Measurements from ENCODE around the gene PNPLA2. TPM values are rescaled to one million over a fixed set of nuclear protein-coding genes. Genes with fewer than 3 reads are reported as not detected.

PNPLA2 gene
- polyA plus RNA-seq, 1 donor, result 98.0 TPM

DNA sequence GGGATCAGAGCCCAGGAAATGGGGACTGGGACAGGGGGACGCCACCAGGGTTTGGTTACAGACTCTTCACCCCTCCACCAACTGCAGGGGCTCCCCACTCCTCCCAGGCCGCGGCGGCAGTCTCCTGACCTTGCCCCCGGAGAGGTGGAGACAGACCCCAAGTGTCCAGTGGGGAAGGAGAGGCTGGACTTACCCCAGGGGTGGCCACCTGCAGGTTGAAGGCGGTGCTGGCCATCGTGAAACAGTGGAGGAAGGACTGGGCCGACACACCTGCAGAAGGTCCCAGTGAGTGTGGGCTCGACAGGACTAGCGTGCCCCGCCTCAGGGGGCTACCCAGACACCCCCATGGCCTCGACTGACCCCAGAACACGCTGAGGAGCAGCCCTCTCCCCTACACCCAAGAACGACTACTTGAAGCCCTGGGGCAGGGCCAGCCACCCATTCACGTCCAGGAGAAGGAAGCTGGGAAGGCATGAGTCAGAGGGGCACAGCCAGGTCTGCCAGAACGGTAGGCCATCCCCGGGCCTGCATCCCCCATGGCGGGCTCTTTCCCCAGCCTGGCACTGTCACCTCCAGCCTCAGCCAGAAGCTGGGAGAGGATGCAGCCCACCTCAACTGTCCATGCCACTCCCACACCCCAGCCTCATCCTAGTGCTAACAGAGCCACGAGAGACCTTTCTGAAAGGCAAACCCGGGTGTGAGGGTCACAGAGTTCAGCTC lies 43.7 kb upstream of the PNPLA2 start:
- no peak overlapping the region for H3K4me3 ChIP-seq (ENCODE audit: low read length)

DNA sequence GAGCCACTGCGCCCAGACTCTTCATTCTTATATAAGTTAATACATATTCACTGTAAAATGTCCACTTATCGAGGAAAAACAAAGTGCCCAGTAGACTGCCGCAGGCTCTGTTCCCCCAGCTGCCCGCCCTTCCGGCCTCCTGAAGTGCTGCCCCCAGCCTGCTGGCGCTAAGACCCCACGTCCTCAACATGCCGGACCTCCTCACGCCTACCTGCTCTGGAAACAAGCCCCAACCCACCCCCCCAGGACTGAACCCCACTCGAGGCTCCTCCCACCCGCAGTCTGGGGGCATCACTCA lies 42.5 kb upstream of the PNPLA2 start:
- WGBS (ENCODE audit: insufficient coverage, low lambda C conversion rate), result no CpG with 5 or more reads among the region's 11 CpGs

More for the DNA sequence above, 43.7 kb upstream of the PNPLA2 start:
- Histone ChIP-seq H3K9me3 (ENCODE audit: control insufficient read depth, low read depth, low read length) (no peaks in the 10 kb centered on the region), H3K27ac (ENCODE audit: low read length) (no peak overlapping the region), H3K36me3 (ENCODE audit: control insufficient read depth, insufficient read depth, low read length) (peaks cover 54% of the 10 kb centered on the region), H3K27me3 (ENCODE audit: control insufficient read depth, insufficient read depth, low read length) (no peaks in the 10 kb centered on the region), H3K4me1 (ENCODE audit: control insufficient read depth, insufficient read depth, low read length) (peaks cover 27% of the 10 kb centered on the region)
- DNase-seq, result no peak
- no CpG with 5 or more reads among the region's 20 CpGs for WGBS (ENCODE audit: insufficient coverage, low lambda C conversion rate)

DNA sequence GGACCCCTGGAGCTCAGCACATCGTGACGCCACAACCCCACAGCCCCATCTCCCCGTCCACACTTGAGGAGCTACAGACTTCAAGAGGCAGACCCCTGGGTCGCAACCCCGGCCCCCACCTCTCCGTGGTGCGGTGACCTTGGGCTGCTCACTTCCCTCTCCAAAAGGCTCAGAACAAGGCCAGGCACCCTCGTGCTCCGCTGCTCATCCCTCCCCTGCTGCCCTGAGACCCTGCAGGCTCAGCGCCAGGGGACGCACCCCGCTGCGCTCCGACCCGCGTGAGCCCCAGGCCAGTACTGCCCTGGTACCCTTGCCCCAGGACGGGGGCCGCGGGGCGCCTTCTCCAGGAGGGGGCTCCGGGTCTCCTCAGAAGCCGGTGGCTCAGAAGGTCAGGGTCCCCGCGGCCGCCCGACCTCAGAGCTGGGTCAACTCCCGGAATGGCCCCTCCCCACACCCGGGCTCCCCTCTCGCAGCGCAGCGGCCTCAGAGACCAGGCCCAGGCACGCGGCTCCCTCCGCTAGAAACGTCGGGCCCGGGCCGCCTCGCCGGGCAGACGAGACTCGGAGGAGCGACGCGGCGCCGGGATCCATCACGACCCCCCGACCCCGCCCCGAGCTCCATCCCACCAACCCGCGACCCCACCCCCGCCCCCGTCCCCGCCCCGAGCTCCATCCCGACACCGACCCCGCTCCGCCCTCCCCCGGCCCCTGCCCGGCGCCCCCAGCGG lies 42.0 kb upstream of the PNPLA2 start:
- no CpG with 5 or more reads among the region's 65 CpGs for WGBS (ENCODE audit: insufficient coverage, low lambda C conversion rate)
- Histone ChIP-seq H3K27ac (ENCODE audit: low read length) (no peak overlapping the region), H3K4me3 (ENCODE audit: low read length) (peak overlapping the region; percentile 91), H3K4me1 (ENCODE audit: control insufficient read depth, insufficient read depth, low read length) (peaks cover 27% of the 10 kb centered on the region), H3K27me3 (ENCODE audit: control insufficient read depth, insufficient read depth, low read length) (no peaks in the 10 kb centered on the region), H3K9me3 (ENCODE audit: control insufficient read depth, low read depth, low read length) (no peaks in the 10 kb centered on the region), H3K36me3 (ENCODE audit: control insufficient read depth, insufficient read depth, low read length) (peaks cover 41% of the 10 kb centered on the region)
- DNase-seq, result peak in 1 of 2 donors; percentile 53

More for the DNA sequence above, 42.5 kb upstream of the PNPLA2 start:
- Histone ChIP-seq H3K36me3 (ENCODE audit: control insufficient read depth, insufficient read depth, low read length) (peaks cover 46% of the 10 kb centered on the region), H3K4me3 (ENCODE audit: low read length) (peak overlapping the region; percentile 91), H3K4me1 (ENCODE audit: control insufficient read depth, insufficient read depth, low read length) (peaks cover 27% of the 10 kb centered on the region), H3K27me3 (ENCODE audit: control insufficient read depth, insufficient read depth, low read length) (no peaks in the 10 kb centered on the region), H3K9me3 (ENCODE audit: control insufficient read depth, low read depth, low read length) (no peaks in the 10 kb centered on the region), H3K27ac (ENCODE audit: low read length) (no peak overlapping the region)
- DNase-seq, result no peak

DNA sequence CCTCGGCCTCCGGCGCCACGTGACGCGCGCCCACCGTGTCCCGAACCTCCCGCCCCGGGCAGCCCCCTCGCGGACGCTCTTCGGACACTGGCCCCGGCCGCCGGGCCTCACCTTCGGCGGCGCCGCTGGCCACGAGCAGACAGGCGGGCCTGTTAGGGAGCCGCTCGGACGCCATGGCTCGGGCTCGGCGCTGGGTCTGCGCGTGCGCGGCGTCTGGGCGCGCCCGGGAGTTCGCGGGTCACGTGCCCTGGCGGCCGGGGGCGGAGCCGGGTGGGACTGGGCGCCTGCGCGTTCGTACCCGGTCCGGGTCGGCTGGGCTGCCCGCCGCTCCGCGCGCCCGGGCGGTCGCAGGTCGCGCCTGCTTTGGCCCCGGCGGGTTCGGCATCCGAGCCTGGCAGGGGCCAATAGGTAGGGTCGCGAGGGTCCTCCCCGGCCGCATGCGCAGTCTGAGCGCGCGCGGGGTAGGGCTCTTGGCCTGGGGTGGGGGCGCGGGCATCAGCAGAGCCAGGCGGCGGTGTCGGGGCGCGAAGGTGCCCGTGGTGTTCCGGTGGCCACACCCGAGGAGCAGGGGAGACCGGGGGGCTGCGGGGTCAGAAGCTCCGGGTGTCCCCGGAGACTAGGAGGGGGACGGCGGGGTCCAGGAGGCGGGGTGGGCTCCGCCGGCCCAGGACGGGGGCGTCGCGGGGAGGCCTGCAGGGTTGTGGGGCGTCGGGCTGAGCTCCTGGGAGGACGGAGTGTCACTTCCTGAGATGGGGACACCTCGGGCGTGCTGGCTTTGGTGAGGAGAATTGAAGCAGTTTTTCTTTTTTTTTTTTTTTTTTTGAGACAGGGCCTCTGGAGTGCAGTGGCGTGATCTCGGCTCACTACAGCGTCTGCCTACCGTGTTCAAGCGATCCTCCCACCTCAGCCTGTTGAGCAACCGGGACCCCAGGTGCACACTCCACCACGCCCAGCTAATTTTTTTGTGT lies 41.1 kb upstream of the PNPLA2 start, which contains the start of gene GATD1:
Gene GATD1, minus strand, starts transcription at position 200 of the 968 bp plus-strand sequence. Its CDS starts 25 bp downstream, at position 175.
- H3K36me3 ChIP-seq (ENCODE audit: control insufficient read depth, insufficient read depth, low read length), result peaks cover 37% of the 10 kb centered on the region
- WGBS (ENCODE audit: insufficient coverage, low lambda C conversion rate), result no CpG with 5 or more reads among the region's 110 CpGs
- peaks cover 28% of the 10 kb centered on the region for H3K4me1 ChIP-seq (ENCODE audit: control insufficient read depth, insufficient read depth, low read length)
- H3K4me3 ChIP-seq (ENCODE audit: low read length), result peak within 1 kb of the TSS; percentile 91
- no peaks in the 10 kb centered on the region for H3K9me3 ChIP-seq (ENCODE audit: control insufficient read depth, low read depth, low read length)
- peak within 1 kb of the TSS; percentile 71 for H3K27ac ChIP-seq (ENCODE audit: low read length)
- peak; percentile 88 to 91 for DNase-seq
- no peaks in the 10 kb centered on the region for H3K27me3 ChIP-seq (ENCODE audit: control insufficient read depth, insufficient read depth, low read length)

DNA sequence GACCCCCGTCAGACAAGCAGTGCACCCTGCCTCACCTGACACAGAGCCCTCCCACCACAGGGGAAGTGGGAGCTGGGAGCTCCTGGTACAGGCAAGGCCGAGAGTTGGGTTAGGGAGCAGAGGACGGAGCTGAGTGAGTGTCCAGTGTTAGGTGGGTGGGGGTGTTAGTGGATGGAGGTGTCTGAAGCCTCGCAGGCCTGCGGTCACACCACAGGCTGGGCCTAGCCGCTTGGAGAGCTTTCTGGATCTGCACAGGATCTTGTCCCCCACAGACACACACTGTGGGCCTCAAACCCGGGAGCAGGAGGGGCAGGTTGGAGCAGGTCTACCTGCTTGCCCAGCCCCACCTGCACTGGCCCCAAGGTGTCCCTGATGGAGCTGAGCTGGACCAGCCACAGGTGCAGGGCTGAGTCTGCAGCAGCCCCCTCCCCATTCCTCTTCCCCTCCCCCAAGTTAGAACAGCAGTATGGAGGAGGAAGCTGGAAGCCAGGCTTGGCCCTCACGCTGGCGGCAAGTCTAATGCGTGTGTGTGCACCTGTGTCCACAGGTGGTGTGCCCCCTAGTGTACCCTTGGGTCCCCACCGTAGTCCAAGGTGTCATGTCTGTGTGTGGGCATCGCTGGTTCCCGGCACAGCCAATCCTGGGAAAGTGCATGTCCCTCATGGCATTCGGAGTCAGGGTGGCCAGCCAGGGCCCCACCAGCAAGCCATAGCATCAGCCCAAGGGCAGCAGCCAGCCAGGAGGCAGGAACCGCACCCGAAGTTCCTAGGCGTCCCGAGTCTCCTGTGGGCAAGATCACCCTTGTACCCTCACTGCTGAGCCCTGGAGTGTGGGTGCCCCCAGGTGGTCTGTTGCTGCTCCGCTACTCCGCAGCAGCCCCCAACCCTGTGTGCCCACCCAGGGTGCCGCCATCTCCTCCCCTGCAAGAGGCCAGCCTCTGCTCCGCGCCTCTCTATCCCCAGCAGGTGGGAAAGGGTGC lies 39.4 kb upstream of the PNPLA2 start:
- no peaks in the 10 kb centered on the region for H3K9me3 ChIP-seq (ENCODE audit: control insufficient read depth, low read depth, low read length)
- peaks cover 38% of the 10 kb centered on the region for H3K4me1 ChIP-seq (ENCODE audit: control insufficient read depth, insufficient read depth, low read length)
- H3K36me3 ChIP-seq (ENCODE audit: control insufficient read depth, insufficient read depth, low read length), result peaks cover 20% of the 10 kb centered on the region
- no peaks in the 10 kb centered on the region for H3K27me3 ChIP-seq (ENCODE audit: control insufficient read depth, insufficient read depth, low read length)
- H3K4me3 ChIP-seq (ENCODE audit: low read length), result no peak overlapping the region
- no CpG with 5 or more reads among the region's 23 CpGs for WGBS (ENCODE audit: insufficient coverage, low lambda C conversion rate)
- no peak for DNase-seq
- H3K27ac ChIP-seq (ENCODE audit: low read length), result peak overlapping the region; percentile 7

DNA sequence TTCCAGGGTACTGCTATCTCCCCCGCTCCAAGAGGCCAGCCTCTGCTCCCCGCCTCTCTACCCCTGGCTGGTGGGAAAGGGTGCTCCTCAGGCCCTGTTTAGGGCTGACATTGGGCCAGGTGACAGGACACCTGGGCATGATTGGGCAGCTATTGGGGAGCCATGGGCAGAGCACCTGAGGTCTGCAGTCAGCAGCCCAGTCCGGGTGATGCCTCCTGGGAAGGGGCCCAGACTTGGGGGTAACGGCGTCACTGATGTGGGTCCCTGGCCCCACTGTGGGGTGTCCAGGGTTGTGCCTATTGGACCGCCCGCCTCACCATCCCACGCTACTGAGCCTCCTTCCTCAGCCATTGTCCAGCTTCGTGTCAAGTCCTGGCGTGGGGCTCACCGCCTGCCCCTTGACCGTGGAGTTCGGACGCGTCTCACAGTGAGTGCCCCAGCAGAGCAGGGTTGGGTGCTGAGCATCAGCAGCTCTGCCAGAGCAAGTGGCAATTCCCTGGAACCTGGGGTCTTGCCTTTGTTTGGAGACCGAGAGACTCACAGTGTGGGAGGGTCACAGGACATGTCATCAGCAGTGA lies 38.7 kb upstream of the PNPLA2 start:
- Histone ChIP-seq H3K27me3 (ENCODE audit: control insufficient read depth, insufficient read depth, low read length) (no peaks in the 10 kb centered on the region), H3K4me3 (ENCODE audit: low read length) (no peak overlapping the region), H3K4me1 (ENCODE audit: control insufficient read depth, insufficient read depth, low read length) (peaks cover 36% of the 10 kb centered on the region), H3K36me3 (ENCODE audit: control insufficient read depth, insufficient read depth, low read length) (peaks cover 13% of the 10 kb centered on the region), H3K27ac (ENCODE audit: low read length) (no peak overlapping the region), H3K9me3 (ENCODE audit: control insufficient read depth, low read depth, low read length) (no peaks in the 10 kb centered on the region)
- no CpG with 5 or more reads among the region's 16 CpGs for WGBS (ENCODE audit: insufficient coverage, low lambda C conversion rate)
- DNase-seq, result no peak

DNA sequence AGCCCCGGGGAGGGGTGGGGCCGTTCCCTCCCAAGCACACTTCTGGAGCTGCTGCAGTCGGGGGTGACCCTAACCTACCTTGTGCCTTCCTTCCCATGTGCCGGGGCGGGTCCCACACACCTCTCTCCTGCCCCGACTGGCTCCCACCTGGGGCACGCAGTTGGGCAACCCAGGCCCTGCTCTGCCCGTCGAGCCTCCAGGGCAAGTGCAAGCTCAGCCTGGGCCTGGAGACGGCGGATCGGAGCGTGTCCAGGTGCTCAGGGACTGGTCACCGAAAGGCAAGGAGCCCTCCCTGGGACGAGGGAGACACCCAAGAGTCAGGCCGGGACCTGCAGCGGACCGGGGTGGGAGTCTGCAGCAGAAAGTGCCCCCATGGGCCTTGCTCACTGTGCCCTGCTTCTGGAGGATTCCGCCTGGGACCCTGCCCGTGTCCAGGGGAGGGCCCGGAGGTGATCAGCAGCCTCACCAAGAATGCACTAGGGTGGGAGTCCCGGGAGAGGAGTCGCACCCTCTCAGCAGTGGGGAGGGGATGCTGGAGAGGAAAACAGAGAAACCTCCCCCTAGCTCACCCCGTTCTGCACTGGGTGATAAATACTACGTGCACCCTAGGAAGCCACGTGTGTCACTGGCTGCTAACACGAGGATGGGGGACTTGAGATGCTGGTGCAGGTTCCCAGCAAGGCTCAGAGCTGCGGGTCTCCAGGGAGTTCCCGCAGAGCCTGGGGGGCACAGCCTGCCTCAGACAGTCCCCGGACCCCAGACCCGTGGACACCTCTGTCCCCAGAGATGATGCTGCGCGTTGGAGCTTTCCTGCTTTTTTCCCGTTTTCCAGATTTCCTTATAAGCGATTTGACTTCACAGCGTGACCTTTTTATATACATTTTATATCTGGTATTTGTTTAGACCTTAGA lies 36.2 kb upstream of the PNPLA2 start:
- H3K27ac ChIP-seq (ENCODE audit: low read length), result no peak overlapping the region
- peaks cover 27% of the 10 kb centered on the region for H3K4me1 ChIP-seq (ENCODE audit: control insufficient read depth, insufficient read depth, low read length)
- peaks cover 12% of the 10 kb centered on the region for H3K36me3 ChIP-seq (ENCODE audit: control insufficient read depth, insufficient read depth, low read length)
- H3K27me3 ChIP-seq (ENCODE audit: control insufficient read depth, insufficient read depth, low read length), result no peaks in the 10 kb centered on the region
- no peak overlapping the region for H3K4me3 ChIP-seq (ENCODE audit: low read length)
- 80% methylated on average over 3 of the region's 36 CpGs for WGBS (ENCODE audit: insufficient coverage, low lambda C conversion rate)
- no peak for DNase-seq
- H3K9me3 ChIP-seq (ENCODE audit: control insufficient read depth, low read depth, low read length), result no peaks in the 10 kb centered on the region

DNA sequence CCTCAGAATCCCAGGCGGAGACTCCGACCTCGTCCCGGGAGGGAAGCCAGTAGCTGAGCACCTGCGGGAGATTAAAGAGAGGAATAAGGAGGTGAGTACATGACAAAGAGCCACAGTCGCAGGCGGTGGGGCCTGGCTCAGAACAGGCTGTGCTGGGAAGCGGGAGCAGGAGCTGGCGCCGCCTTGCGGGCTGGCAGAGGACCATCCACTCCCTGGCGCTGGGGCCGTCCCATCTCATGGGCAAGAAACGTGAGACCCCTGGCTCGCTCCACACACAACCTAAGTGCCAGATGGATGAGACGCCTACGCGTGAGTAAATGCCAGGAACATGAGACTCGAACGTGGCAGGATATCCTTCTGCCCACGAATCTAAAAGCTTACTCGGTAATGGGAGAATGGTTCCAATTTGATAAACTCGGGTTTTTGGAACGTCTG lies 35.1 kb upstream of the PNPLA2 start:
- Histone ChIP-seq H3K4me3 (ENCODE audit: low read length) (no peak overlapping the region), H3K27ac (ENCODE audit: low read length) (peak overlapping the region; percentile 8), H3K9me3 (ENCODE audit: control insufficient read depth, low read depth, low read length) (no peaks in the 10 kb centered on the region), H3K36me3 (ENCODE audit: control insufficient read depth, insufficient read depth, low read length) (peaks cover 12% of the 10 kb centered on the region), H3K4me1 (ENCODE audit: control insufficient read depth, insufficient read depth, low read length) (peaks cover 20% of the 10 kb centered on the region), H3K27me3 (ENCODE audit: control insufficient read depth, insufficient read depth, low read length) (peaks cover under 1% of the 10 kb centered on the region)
- WGBS (ENCODE audit: insufficient coverage, low lambda C conversion rate), result no CpG with 5 or more reads among the region's 24 CpGs
- DNase-seq, result peak; percentile 83 to 90

Measured in large intestine (tissue), 3 donors.